ENCODE measurements around the gene MAN2B2.

Gene MAN2B2

DNA sequence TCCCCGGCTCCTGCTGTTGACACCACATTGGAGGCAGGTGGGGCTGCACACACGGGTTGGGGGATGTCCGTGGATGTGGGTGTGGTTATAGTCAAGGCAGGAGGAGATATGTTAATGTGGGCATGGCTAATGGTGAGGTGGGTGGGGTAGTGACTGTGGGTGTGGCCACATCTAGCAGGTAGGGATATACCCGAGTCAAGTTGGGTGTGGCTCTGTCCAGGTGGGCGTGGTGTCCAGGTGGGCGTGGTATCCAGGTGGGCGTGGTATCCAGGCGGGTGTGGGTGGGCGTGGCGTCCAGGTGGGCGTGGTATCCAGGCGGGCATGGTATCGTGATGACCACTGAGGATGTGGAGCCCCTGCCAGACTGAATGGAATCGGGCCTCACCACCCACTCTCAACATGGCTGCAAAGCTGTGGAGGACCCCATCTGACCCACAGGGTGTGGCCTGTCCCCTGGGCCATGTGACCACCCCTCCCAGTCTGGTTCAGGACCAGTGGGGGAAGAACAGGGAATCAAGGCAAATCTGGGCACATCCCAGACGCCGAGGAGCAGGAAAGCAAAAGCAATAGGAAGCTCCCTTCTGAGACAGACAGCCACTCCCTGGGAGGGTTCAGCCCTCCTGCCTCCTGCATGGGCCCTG, 21.0 kb downstream of the MAN2B2 start:
- DNase-seq (ENCODE audit: low spot score): no peak

DNA sequence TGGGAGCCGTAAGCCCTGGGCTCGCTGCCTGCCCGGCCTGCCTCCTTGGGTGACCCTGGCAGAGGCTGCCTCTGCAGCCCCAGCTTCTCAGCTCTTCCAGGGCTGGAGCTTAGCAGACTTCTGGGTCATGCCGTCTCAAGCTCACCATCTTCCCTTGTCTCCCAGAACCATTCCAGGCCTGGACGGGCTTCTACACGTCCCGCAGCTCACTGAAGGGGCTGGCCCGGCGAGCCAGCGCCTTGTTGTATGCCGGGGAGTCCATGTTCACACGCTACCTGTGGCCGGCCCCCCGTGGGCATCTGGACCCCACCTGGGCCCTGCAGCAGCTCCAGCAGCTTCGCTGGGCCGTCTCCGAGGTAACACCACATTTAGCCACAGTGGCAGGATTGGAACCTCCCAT, 22.0 kb downstream of the MAN2B2 start:
- DNase-seq (ENCODE audit: low spot score): no peak

DNA sequence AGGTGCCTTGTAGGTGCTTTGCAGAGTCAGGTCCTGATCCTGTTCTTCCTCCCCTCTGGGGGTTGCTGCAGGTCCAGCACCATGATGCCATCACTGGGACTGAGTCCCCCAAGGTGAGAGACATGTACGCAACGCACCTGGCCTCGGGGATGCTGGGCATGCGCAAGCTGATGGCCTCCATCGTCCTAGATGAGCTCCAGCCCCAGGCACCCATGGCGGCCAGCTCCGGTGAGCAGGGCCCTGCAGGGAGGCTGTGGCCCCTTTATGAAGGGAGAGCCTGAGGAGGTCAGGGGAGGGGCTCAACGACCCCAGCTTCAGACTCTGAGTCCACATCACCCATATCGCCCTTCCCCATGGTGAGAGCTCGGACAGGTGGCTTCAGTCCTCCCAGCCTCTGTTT, 23.1 kb downstream of the MAN2B2 start:
- no peak for DNase-seq (ENCODE audit: low spot score)

DNA sequence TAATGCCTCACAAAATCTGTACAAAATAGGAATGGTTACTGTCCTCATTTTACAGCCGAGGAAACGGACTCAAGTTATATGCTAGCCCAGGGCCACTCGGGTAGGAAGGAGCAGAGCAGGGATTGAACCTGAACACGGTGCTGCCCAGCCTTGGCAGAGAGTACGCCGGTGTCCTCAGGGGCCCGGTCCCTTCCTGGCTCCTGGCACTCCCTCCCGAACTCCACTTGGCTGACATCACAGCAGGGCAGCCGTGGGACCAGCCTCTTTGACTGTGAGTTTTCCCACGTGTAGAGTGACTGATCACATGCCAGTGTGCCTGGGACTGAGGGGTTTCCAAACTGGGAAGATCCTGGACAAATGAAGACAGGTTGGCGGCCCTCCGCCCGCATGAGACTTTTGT, 23.7 kb downstream of the MAN2B2 start:
- DNase-seq (ENCODE audit: low spot score): no peak

DNA sequence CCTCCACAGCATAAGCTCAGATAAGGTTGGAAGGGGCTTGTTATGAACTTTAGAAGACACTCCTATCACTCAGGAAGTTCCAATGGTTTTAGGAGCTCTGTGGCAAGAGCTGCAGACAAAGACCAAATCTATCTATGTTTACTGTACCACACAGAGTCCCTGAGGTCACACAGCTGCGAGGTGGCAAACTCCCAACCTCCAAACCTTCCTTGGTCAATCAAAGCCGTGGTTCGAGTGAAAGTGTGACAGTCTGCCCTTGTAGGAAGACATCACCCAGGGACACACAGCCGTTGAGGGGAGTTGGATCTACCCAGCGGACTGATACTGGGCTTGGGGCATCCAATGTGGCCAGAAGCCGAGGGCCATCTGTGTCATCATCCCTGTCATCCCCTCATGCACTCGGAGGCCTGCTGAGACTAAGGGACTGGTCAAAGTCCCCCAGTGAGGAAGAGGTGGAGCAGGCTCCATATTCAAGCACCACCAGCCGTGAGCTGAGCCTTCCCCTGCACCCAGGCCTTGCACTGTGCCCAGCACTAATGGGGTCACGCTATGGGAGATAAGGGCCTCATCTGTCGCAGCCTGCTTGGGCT, 26.8 kb downstream of the MAN2B2 start:
- no peak for DNase-seq (ENCODE audit: low spot score)

DNA sequence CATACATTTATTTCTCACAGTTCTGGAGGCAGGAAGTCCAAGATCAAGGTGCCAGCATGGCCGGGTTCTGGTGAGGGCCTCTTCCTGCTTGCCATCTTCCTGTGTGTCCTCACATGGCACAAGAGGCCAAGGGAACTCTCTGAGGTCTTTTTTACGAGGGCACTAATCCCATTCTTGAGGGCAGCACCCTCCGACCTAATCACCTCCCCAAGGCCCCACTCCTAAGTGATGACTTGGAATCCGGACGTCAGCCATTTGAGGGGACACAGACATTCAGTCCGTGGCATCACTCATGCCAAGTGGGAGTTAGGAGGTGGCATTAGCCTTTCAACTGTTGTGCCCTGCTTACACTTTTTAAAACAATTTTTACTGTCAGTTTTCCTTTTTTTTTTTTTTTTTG, 27.3 kb downstream of the MAN2B2 start:
- no peak for DNase-seq (ENCODE audit: low spot score)

DNA sequence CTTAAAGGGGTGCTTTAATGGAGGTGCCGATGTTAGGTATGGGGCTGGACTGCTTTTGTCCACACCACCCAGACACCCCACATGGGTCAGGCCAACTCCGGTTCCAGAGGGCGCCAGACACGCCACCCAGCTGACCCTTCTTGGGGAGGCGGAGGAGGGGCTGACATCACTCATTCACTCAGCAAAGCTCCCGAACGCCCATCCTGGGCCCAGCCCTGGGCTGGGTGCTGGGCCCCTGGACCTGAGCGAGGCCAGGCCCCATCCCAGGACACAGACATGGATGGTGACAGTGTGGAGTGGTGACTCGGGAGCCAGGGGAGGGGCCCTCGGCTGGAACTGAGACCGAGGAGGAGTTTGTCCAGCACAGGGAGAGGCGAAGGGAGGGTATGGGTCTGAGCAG, 28.1 kb downstream of the MAN2B2 start:
- DNase-seq (ENCODE audit: low spot score): no peak

DNA sequence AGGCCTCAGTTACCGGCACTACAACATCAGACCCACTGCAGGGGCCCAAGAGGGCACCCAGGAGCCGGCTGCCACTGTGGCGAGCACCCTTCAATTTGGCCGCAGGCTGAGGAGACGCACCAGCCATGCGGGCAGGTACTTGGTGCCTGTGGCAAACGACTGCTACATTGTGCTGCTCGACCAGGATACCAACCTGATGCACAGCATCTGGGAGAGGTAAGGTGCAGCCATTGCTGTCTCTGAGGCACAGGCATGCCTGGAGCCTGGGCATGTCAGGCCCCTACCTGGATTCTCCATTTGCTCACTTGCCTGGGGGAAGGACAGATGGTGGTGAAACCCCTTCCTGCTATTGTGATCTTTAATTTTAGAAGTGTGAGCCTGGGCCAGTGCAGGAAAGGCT, 30.1 kb downstream of the MAN2B2 start:
- no peak for DNase-seq (ENCODE audit: low spot score)

DNA sequence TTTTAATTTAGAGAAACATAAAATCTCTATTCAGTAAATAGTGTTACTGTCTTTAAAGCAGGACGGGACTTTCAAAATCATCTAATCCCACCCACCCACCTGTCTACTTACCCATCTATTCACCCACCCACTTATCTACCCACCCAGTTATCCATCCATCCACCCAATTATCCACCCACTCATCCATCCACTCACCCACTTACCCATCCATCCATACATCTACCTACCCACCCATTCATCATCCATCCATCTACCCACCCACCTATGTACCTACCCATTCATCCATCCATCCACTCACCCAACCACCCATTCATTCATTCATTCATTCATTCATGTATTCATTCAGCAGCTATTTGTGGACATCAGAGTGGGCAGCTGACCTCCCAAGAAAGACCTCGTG, 30.6 kb downstream of the MAN2B2 start:
- DNase-seq (ENCODE audit: low spot score): no peak

DNA sequence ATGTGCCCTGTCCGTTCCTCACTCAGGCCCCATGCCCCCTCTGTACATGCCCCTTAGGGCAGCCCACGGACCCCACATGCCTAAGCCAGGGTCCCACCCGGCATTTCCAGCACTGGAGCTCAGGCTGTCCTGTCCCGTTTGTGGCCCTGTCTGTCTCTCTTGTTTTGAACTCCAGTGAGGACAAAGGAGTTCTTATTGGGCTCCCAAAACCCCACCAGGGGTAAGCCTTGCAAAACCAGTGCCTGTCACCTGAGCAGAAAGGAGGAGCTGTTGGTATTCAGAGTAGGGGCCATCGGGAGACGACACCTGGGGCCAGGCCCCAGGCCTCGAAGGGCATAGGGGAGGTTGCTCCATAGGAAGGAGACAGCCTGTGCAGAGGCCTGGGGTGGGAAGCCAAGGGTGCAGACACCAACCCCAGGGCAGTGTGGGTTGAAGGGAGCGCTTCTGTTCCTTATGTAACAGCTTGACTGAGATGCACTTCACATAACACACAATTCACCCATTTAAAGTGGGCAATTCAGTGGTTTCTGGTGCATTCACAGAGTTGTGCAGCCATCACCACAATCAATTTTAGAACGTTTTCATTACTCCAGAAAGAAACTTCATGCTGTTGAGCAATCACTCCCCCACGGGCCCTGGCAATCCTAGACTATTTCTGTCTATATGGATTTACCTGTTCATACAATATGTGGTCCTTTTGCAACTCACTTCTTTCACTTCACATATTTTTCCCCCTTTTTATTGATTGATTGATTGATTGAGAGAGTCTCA, 31.7 kb downstream of the MAN2B2 start:
- DNase-seq (ENCODE audit: low spot score): no peak

DNA sequence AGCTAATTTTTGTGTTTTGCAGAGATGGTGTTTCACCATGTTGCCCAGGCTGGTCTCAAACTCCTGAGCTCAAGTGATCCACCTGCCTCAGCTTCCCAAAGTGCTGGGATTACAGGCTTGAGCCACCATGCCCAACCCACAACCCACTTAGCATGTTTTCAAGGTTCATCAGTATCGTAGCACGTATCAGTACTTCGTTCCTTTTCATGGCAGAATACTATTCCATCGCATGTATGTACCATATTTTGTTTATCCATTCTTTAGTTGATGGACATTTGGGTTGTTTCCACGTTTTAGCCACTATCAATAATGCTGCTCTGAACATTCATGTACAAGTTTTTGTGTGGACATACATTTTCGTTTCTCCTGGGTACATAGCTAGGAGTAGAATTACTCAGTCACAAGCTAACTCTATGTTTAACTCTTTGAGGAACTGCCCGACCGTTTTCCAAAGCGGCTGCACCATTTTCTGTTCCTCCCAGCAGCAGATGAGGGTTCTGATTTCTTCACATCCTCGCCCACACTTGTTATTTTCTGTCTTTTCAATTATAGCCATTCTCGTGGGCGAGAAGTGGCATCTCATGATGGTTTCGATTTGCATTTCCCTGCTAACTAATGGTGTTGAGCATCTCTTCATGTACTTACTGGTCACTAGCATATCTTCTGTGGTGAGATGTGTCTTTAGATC, 32.5 kb downstream of the MAN2B2 start:
- no peak for DNase-seq (ENCODE audit: low spot score)

DNA sequence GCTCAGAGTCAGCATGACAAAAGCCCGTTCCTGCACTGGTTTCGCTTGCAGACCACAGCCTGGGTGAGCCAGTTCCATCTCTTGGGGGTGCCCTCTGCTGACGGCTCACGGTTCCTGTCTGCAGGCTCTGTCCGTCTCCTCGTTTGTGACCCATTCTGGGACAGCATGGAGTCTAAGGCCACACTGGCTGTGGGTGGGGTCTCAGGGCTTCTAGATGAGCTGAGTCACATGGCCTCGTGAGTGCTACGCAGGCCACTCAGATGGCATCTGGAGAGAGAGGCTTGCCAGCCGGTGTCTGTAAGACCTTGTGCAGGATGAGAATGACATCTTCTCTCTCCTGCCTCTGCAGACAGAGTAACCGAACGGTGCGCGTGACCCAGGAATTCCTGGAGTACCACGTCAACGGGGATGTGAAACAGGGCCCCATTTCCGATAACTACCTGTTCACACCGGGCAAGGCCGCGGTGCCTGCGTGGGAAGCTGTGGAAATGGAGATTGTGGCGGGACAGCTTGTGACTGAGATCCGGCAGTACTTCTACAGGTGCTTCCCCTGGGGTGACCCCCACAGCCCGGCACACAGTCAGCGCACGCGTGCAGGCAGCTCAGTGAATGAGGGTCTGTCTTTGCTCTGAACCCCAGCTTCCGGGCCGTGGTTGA, 33.9 kb downstream of the MAN2B2 start:
- DNase-seq (ENCODE audit: low spot score): no peak

DNA sequence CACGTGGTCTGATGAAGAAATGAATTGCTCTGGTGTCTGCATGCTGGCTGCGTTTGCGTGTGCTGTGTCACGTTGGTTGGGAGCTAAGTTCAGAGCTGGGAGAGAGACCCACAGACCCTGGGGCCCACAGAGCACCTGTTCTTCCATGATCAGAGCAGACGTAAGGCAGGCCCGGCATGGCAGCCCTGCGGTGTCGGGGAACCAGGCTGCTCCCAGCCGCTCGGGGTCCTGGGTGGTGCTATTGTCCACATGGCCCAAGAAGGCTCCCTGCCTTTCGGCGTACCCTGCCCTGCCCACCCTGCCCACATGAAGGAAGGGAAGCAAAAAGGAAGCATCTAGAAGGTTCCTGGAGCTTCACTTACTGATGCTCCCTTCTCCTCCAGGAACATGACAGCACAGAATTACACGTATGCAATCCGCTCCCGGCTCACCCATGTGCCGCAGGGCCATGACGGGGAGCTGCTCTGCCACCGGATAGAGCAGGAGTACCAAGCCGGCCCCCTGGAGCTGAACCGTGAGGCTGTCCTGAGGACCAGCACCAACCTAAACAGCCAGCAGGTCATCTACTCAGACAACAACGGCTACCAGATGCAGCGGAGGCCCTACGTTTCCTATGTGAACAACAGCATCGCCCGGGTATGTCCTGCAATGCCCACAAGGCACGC, 34.6 kb downstream of the MAN2B2 start:
- DNase-seq (ENCODE audit: low spot score): no peak

DNA sequence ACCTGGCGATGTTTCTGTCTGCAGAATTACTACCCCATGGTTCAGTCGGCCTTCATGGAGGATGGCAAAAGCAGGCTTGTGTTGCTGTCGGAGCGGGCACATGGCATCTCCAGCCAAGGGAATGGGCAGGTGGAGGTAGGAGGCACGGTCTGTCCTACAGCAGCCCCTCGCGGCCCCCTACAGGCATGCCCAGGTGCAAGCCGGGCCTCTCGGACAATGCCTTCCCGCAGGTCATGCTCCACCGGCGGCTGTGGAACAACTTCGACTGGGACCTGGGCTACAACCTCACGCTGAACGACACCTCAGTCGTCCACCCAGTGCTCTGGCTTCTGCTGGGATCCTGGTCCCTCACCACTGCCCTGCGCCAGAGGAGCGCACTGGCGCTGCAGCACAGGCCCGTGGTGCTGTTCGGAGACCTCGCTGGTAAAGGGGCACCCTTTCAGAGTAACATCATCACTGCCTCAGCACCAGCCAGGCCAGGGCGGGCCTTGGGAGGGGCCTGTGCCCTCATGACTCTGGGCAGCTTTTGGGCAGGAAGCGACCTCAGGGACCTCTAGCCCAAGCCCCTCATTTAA, 36.0 kb downstream of the MAN2B2 start:
- no peak for DNase-seq (ENCODE audit: low spot score)

DNA sequence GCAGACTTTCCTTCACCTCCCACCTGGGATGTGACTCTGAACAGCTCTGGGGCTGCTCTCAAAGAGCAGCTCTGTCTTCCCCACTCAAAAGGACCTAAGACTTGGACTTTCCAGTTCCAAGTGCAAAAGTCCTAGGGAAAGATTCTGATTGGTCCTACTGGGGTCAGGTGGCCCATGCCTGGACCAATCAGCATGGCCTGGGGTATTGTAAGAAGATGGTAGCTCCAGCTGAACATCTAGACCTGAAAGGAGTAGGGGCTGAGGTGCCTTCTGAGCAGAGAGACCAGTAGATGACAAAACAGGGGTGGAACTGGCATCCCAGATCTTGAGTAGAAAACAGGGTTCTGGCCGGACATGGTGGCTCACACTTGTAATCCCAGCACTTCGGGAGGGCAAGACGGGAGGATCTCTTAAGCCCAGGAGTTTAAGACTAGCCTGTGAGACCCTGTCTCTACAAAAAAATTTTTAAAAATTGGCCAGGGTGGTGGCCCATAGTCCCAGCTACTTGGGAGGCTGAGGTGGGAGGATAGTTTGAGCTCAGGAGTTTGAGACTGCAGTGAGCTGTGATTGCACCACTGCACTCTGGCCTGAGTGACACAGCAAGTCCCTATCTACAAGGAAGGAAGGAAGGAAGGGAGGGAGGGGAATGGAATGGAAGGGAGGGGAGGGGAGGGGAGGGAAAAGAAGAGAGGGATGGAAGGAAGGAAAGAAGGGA, 38.1 kb downstream of the MAN2B2 start:
- DNase-seq (ENCODE audit: low spot score): no peak

DNA sequence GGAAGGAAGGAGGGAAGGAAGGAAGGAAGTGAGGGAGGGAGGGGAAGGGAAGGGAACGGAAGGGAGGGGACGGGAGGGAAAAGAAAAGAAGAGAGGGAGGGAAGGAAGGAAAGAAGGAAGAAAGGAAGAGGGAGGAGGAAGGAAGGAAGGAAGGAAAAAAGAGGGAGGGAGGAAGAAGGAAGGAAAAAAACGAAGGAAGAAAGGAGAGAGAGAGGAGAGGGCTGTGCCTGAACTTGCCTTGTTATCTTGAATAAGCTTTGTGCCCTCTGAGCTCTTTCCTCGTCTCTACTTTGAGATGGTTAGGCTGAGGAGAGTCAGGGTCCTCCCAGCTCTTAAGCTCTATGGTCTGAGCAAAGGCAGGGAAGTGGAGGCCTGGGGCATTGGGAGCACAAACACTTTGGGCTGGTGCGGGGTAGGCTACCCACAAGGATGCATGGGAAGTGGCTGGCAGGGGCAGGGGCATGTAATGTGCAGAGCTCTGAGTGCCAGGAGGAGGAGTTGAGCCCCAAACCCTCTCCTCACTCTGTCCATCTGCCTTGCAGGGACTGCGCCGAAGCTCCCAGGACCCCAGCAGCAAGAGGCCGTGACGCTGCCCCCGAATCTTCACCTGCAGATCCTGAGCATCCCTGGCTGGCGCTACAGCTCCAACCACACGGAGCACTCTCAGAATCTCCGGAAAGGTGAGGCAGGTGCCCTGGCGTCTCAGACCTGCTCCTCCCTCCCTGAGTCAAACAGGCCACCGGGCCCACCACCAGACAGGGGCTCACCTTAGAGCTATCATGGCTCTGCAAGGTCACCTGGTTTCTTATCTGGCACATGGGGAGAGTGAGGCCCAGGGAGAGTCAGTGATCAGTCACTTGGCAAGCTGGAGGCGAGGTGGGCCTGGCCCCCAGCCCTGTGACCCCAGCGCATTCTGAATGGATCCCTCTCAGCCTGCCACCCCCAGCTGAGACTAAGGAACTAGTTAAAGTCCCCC, 39.0 kb downstream of the MAN2B2 start:
- DNase-seq (ENCODE audit: low spot score): no peak

DNA sequence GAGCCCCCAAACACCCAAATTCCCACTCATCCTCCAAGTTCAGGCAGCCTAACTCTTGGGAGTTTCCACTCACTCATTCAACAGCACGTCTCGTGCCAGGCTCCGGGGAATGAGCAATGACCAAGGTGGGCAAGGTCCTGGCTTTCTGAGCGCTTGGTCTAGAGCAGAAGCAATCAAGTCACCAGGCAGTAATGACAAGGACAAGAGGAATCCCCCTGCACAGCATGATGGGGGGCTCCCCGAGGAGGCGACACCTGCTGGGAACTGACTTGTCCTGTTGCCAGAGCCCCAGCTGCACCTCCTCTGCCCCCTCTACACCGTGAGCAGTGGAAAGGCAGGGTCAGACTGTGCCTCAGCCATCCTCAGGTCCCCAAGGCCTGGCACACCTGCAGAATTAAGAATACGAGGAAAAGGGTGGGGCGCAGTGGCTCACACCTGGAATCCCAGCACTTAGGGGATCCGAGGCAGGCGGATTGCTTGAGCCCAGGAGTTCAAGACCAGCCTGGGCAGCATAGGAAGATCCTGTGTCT, 39.8 kb downstream of the MAN2B2 start:
- no peak for DNase-seq (ENCODE audit: low spot score)

DNA sequence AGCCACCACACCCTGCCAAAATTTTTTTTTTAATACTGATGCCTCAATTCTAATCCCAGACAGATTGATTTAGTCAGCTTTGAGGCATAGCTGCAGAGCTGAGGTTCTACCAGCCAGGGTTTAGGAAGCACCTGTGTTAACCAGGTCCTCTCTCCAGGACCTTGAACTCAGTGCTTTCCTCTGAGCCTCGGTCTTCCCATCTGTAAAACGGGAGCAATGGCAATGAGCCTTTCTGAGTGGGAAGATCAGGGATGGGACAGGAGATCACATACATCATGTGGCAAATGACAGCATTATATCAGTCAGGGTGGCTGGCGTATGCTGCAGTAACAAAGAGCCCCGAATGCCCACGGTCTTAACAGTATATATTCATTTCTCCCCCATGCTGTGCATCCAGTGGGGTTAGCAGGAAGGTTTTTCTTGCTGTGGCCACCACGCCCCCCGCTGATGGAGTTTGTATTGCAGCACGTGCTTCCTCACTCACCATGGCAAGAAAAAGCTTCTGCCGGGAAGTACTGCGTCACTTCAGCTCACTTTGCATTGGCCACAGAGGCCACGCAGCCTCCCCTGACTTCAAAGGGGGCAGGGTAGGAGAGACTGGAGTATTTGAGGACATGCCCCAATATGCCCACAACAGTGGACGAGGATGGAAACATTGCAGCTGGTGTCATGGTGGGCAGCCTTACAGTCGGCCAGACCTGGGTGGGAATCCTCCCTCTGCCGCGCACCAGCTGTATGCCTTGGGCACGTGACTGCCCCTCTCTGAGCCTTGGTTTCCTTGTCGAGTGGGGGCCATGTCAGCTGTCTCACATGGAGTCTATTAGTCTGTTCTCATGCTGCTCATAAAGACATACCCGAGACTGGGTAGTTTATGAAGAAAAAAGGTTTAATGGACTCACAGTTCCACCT, 41.4 kb downstream of the MAN2B2 start:
- no peak for DNase-seq (ENCODE audit: low spot score)
